ENCODE data around the gene GPR132. TPM values are rescaled to one million over a fixed set of nuclear protein-coding genes. Genes with fewer than 3 reads are reported as not detected.

Gene GPR132
- total and polyA plus RNA-seq, 4 donors = 2.3 to 19.5 (median 5.7) TPM

- H3K4me3 ChIP-seq = no peak overlapping the region
- ATAC-seq (ENCODE audit: insufficient read depth, low FRiP score) = no peak
Observed at GRCh38 chr14:105091054-105091516, 25.9 kb upstream of the GPR132 start.

GRCh38 chr14:105090493-105091053 is 25.3 kb upstream of the GPR132 start:
- Histone ChIP-seq H3K4me1 (ENCODE audit: control insufficient read depth in 5 of 5, insufficient read depth in 5 of 5, low read length in 5 of 5) (peaks cover 0 to 39% (median 15%) of the 10 kb centered on the region in 5 donors), H3K9ac (ENCODE audit: insufficient read depth in 1 of 2, low read length in 2 of 2) (no peak overlapping the region), H3K36me3 (ENCODE audit: control insufficient read depth in 4 of 4, insufficient read depth in 4 of 4, low read length in 4 of 4) (no peaks in the 10 kb centered on the region), H3K4me3 (no peak overlapping the region), H3K27ac (ENCODE audit: low read depth in 1 of 2, low read length in 1 of 2) (peak overlapping the region; percentile 1 to 14), H3K9me3 (ENCODE audit: control insufficient read depth in 4 of 4, insufficient read depth in 3 of 4, low read length in 3 of 4) (no peaks in the 10 kb centered on the region), H3K27me3 (ENCODE audit: control insufficient read depth in 3 of 3, insufficient read depth in 3 of 3, low read length in 2 of 3) (no peaks in the 10 kb centered on the region)
- 13 to 14% methylated on average over 7 of the region's 7 CpGs for WGBS, 2 donors
- peak; percentile 91 for TF ChIP-seq CTCF (IDR thresholded peaks at IDR 0.05; ENCODE audit: control extremely low read depth, extremely low read depth)
- no peak for ATAC-seq (ENCODE audit: insufficient read depth, low FRiP score)
- DNase-seq = peak; percentile 68 to 79 (median 72)

More at GRCh38 chr14:105091054-105091516, 25.9 kb upstream of the GPR132 start:
- TF ChIP-seq CTCF (IDR thresholded peaks at IDR 0.05; ENCODE audit: control extremely low read depth, extremely low read depth) = no peak
- DNase-seq = no peak
- Histone ChIP-seq H3K9ac (ENCODE audit: insufficient read depth in 1 of 2, low read length in 2 of 2) (no peak overlapping the region), H3K9me3 (ENCODE audit: control insufficient read depth in 4 of 4, insufficient read depth in 3 of 4, low read length in 3 of 4) (no peaks in the 10 kb centered on the region), H3K4me1 (ENCODE audit: control insufficient read depth in 5 of 5, insufficient read depth in 5 of 5, low read length in 5 of 5) (peaks cover 0 to 39% (median 15%) of the 10 kb centered on the region in 5 donors), H3K27me3 (ENCODE audit: control insufficient read depth in 3 of 3, insufficient read depth in 3 of 3, low read length in 2 of 3) (no peaks in the 10 kb centered on the region), H3K36me3 (ENCODE audit: control insufficient read depth in 4 of 4, insufficient read depth in 4 of 4, low read length in 4 of 4) (no peaks in the 10 kb centered on the region), H3K27ac (ENCODE audit: low read depth in 1 of 2, low read length in 1 of 2) (peak overlapping the region; percentile 1 to 14)
- WGBS, 2 donors = 72 to 90% methylated on average over 9 of the region's 9 CpGs

GRCh38 chr14:105089746-105090492 is 24.7 kb upstream of the GPR132 start:
- Histone ChIP-seq H3K9me3 (ENCODE audit: control insufficient read depth in 4 of 4, insufficient read depth in 3 of 4, low read length in 3 of 4) (no peaks in the 10 kb centered on the region), H3K4me3 (no peak overlapping the region), H3K36me3 (ENCODE audit: control insufficient read depth in 4 of 4, insufficient read depth in 4 of 4, low read length in 4 of 4) (no peaks in the 10 kb centered on the region), H3K27me3 (ENCODE audit: control insufficient read depth in 3 of 3, insufficient read depth in 3 of 3, low read length in 2 of 3) (no peaks in the 10 kb centered on the region), H3K9ac (ENCODE audit: insufficient read depth in 1 of 2, low read length in 2 of 2) (no peak overlapping the region), H3K27ac (ENCODE audit: low read depth in 1 of 2, low read length in 1 of 2) (no peak overlapping the region), H3K4me1 (ENCODE audit: control insufficient read depth in 5 of 5, insufficient read depth in 5 of 5, low read length in 5 of 5) (peaks cover 0 to 39% (median 15%) of the 10 kb centered on the region in 5 donors)
- no peak for DNase-seq
- ATAC-seq (ENCODE audit: insufficient read depth, low FRiP score) = no peak
- WGBS, 2 donors = 82 to 93% methylated on average over 14 to 15 of the region's 15 CpGs
- TF ChIP-seq CTCF (IDR thresholded peaks at IDR 0.05; ENCODE audit: control extremely low read depth, extremely low read depth) = no peak

Measured in lung (tissue), 12 donors.